GM13977 (cell line): ENCODE results near the gene SP3.

Experiments used
- DNase-seq: peaks from one replicate; pipeline ENCODE4 v3.0.0; 2012; ENCODE audit warnings: low spot score
- CTCF ChIP-seq: IDR thresholded peaks from 2 replicates; pipeline ENCODE4 v1.5.1; 2012; ENCODE audit warnings: mild to moderate bottlenecking, control low read depth; ENCODE audit not compliant: insufficient read depth; ENCODE audit errors: extremely low read depth, missing control alignments
- in situ Hi-C: fragments of 300-500 bp; cut with MboI; formaldehyde crosslinking; loops from one replicate; pipeline ENCODE4 v1.12.0; 2022; ENCODE audit warnings: low sequenced_read_pairs, low pct_unique_long_range_greater_than_20kb, mixed read lengths, inconsistent platforms; ENCODE audit not compliant: unreplicated experiment

The SP3 gene

GRCh38 chr2:173931751-173932150 is 33.4 kb downstream of the SP3 start:
- DNase-seq, result no peak
- TF ChIP-seq CTCF, result no peak
- in situ Hi-C loops, result no loop called here

GRCh38 chr2:173929441-173929840 is 35.7 kb downstream of the SP3 start:
- in situ Hi-C loops, result no loop called here
- DNase-seq, result no peak
- TF ChIP-seq CTCF, result no peak

GRCh38 chr2:173926875-173927274 is 38.3 kb downstream of the SP3 start:
- no peak for DNase-seq
- in situ Hi-C loops, result no loop called here
- no peak for TF ChIP-seq CTCF

- DNase-seq, result no peak
- no peak for TF ChIP-seq CTCF
- in situ Hi-C loops, result no loop called here
These were observed 40.9 kb downstream of the SP3 start for GRCh38 chr2:173924285-173924684.

GRCh38 chr2:173922760-173923159 is 42.4 kb downstream of the SP3 start:
- no peak for TF ChIP-seq CTCF
- no peak for DNase-seq
- in situ Hi-C loops, result no loop called here

- DNase-seq, result no peak
- TF ChIP-seq CTCF, result no peak
- in situ Hi-C loops, result no loop called here
These were observed 43.1 kb downstream of the SP3 start for GRCh38 chr2:173922068-173922467.
